Large intestine (tissue), 3 donors: ENCODE results near the gene PPP4R2. TPM values are rescaled to one million over a fixed set of nuclear protein-coding genes. Genes with fewer than 3 reads are reported as not detected.
"Not testable (repeated sequence)": the region's sequence is repeated elsewhere in the genome, so short reads cannot be mapped to it uniquely, and the experiment has no call there.

ENCODE experiments used
- DNase-seq, 2 donors: peaks; one replicate each; pipeline versions ENCODE4 v3.0.0 to v3.0.0-alpha.2; 2013
- H3K27ac ChIP-seq: one replicate; pipeline ENCODE4 v1.5.1; 2013; ENCODE audit warnings: low read length
- H3K27me3 ChIP-seq: 2 replicates; pipeline ENCODE4 v1.6.1; 2013; ENCODE audit warnings: low read length; ENCODE audit not compliant: control insufficient read depth, insufficient read depth
- H3K36me3 ChIP-seq: 2 replicates; pipeline ENCODE4 v1.6.1; 2013; ENCODE audit warnings: low read length; ENCODE audit not compliant: control insufficient read depth, insufficient read depth
- H3K4me1 ChIP-seq: one replicate; pipeline ENCODE4 v1.6.1; 2013; ENCODE audit warnings: low read length; ENCODE audit not compliant: control insufficient read depth, insufficient read depth
- H3K4me3 ChIP-seq: one replicate; pipeline ENCODE4 v1.5.1; 2013; ENCODE audit warnings: low read length
- H3K9me3 ChIP-seq: one replicate; pipeline ENCODE4 v1.6.1; 2013; ENCODE audit warnings: mild to moderate bottlenecking, low read depth, low read length, moderate library complexity; ENCODE audit not compliant: control insufficient read depth
- WGBS: methylation state at CpG from one replicate; pipeline ENCODE4 v1.1.5; 2013; ENCODE audit warnings: low lambda C conversion rate; ENCODE audit not compliant: insufficient coverage; 5-methylcytosine and 5-hydroxymethylcytosine counted together
- polyA plus RNA-seq: library from polyadenylated mRNA; unstranded; fragments of 120-200 nt; gene quantifications from one replicate; pipeline ENCODE4 v1.2.1, GENCODE V29; 2013

The PPP4R2 gene
- polyA plus RNA-seq, 1 donor: 69.6 TPM

DNA sequence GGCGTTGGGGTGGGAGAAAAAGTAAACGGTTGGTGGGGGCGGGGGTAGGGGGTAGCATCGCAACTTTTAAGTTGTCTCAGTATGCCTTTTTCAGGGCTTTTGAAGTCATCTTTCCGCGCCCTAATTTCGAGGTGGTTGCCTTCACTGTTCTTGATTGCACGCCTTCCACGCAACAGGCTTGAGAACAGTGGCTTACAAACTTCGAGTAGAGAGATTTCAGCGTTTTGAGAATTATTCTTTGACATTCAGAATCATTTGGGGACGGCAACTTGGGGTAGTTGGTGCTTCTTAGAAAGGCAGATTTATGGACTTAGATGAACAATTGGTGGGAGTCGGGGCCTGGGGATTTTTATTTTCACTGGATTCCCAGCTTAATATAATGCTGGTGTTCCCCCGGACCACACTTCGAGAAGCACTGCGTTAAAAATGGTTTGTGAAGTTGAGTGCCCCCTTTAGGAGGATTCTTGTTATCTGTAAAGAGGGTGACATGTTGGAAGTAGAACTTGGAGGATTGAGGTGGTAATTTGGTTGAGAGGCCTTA lies 880 bp downstream of the PPP4R2 start:
- Histone ChIP-seq H3K27ac (peak overlapping the region; percentile 94), H3K4me3 (peak overlapping the region; percentile 91), H3K9me3 (no peaks in the 10 kb centered on the region), H3K36me3 (peaks cover 20% of the 10 kb centered on the region), H3K27me3 (no peaks in the 10 kb centered on the region), H3K4me1 (peaks cover 14% of the 10 kb centered on the region)
- no CpG with 5 or more reads among the region's 16 CpGs for WGBS
- peak; percentile 38 to 71 for DNase-seq

DNA sequence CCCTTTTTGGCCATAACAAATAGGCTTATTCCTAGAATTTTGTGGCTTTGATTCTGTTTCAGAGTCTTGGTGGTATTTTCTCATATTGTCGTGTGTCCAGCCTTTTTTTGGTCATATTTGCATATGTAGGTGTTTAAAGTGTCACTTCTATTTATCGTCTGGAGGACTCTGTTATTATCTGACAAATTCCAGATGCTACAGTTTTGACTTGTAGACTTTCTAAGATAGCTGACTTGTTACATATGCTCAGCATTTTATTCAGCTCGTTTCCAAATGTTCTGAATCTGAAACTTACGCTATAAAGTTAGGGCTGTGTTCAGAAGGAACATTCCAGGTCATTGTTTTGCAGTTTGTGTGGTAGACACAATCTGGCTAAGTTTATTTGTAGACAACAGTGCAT lies 1.9 kb downstream of the PPP4R2 start:
- Histone ChIP-seq H3K27ac (no peak overlapping the region), H3K4me1 (peaks cover 14% of the 10 kb centered on the region), H3K9me3 (no peaks in the 10 kb centered on the region), H3K4me3 (peak overlapping the region; percentile 91), H3K36me3 (peaks cover 25% of the 10 kb centered on the region), H3K27me3 (no peaks in the 10 kb centered on the region)
- WGBS: 0% methylated on average over 3 of the region's 4 CpGs
- no peak for DNase-seq

DNA sequence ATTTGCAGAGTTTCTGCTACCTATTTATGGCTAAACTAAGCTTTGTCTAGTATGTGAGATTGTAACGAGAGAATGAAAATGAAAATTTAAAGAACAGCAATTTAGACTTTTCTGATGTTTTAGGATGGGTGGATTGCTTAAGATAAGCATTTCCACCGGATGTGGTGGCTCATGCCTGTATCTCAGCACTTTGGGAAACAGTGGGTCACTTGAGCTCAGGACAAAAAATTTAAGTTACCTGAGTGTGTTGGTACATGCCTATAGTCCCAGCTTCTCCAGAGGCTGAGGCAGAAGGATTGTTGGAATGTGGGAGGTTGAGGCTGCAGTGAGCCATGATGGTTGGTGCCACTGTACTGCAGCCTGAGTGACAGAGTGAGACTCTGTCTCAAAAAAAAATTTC lies 3.3 kb downstream of the PPP4R2 start:
- H3K4me1 ChIP-seq: peaks cover 14% of the 10 kb centered on the region

DNA sequence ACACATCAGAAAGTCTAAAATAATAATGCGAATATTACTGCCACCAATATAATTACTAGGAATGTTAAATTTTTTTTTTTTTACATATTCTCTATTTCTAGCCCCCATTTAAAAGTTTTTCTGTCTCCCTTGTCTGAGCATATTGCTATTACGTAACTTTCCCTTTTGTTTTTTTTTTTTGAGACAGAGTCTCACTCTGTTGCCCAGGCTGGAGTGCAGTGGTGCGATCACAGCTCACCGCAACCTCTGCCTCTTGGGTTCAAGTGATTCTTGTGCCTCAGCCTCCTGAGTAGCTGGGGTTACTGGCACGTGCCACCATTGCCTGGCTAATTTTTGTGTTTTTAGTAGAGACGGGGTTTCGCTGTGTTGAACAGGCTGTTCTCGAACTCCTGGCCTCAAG lies 6.4 kb downstream of the PPP4R2 start:
- 95% methylated on average over 2 of the region's 8 CpGs for WGBS
- not testable (repeated sequence) for H3K4me1 ChIP-seq, H3K9me3 ChIP-seq, H3K27me3 ChIP-seq, DNase-seq, H3K4me3 ChIP-seq, H3K27ac ChIP-seq
- H3K36me3 ChIP-seq: peaks cover 48% of the 10 kb centered on the region

More for the DNA sequence above, 3.3 kb downstream of the PPP4R2 start:
- no peaks in the 10 kb centered on the region for H3K9me3 ChIP-seq
- peak overlapping the region; percentile 10 for H3K4me3 ChIP-seq
- no peak for DNase-seq
- WGBS: no CpG with 5 or more reads among the region's 2 CpGs
- no peaks in the 10 kb centered on the region for H3K27me3 ChIP-seq
- H3K27ac ChIP-seq: no peak overlapping the region
- peaks cover 32% of the 10 kb centered on the region for H3K36me3 ChIP-seq

DNA sequence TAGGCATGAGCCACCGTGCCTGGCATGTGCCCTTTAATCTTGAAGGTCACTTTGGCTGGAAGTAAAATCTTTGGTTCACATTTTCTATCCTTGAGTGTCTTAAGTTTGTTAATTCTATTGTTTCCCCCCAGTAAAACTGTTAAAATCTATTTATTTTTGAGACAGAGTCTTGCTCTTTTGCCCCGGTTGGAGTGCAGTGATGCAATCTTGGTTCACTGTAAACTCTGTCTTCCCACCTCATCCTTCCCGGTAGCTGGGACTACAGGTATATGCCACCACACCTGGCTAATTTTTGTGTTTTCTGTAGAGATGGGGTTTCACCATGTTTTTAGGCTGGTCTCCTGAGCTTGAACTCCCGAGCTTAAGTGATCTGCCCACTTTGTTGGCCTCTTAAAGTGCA lies 7.7 kb downstream of the PPP4R2 start:
- H3K36me3 ChIP-seq: peaks cover 45% of the 10 kb centered on the region
- no peak for DNase-seq
- WGBS: no CpG with 5 or more reads among the region's 4 CpGs
- no peak overlapping the region for H3K27ac ChIP-seq
- H3K27me3 ChIP-seq: no peaks in the 10 kb centered on the region
- H3K4me3 ChIP-seq: no peak overlapping the region
- peaks cover 13% of the 10 kb centered on the region for H3K4me1 ChIP-seq
- H3K9me3 ChIP-seq: no peaks in the 10 kb centered on the region

DNA sequence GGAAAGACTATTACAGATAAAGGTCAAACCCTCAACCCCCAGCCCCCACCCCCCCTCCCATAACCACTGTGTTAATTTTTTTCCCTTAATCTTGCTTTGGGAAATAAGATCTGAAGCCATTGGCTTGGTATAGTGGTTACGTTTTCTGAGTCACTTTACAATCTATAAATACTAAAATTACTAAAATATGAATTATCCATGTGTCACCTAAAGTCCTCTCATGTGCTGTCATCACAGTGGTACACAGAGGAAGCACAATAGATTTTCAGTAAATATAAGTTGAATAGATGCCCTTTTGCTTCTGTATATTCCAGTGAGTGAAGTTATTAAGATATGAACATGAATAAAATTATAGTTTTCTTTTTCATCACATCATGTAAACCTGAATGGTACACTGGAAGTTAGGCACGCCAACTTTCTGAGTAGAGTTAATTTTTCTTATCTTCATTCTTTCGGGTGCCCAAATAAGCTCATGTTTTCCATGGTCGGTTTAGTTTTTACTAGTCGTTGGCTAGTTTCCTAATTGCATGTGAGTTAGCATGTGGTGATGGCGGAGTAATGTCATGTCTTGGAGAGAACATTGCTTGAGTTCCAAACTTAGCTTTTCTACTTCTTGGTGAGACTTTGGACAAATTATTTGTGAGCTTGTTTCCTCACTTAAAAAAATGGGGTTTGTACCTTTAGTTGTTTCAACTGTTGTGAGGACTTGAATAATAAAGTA lies 11.5 kb downstream of the PPP4R2 start:
- H3K27me3 ChIP-seq: no peaks in the 10 kb centered on the region
- no peak for DNase-seq
- 100% methylated on average over 1 of the region's 6 CpGs for WGBS
- no peak overlapping the region for H3K4me3 ChIP-seq
- no peaks in the 10 kb centered on the region for H3K9me3 ChIP-seq
- peaks cover 3% of the 10 kb centered on the region for H3K4me1 ChIP-seq
- H3K27ac ChIP-seq: no peak overlapping the region
- H3K36me3 ChIP-seq: peaks cover 34% of the 10 kb centered on the region

DNA sequence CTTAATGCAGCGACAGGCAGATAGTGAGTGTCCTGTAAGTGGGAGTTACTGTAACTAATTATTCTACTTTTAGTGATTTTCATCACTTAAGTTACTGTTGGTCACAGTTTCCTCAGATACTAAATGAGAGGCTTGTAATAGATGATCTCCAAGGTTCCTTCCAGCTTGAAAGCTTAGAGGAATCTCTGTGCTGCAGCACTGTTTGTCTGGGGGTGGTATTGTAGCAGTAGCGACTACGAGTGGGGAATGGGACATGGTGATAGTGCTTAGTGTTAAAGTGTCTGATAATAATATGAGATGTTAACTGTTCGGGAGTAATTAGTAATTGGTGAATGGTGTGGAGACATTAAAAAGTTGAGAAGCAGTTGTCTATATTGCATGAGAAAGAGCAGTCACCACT lies 12.4 kb downstream of the PPP4R2 start:
- H3K36me3 ChIP-seq: peaks cover 29% of the 10 kb centered on the region
- peaks cover 3% of the 10 kb centered on the region for H3K4me1 ChIP-seq
- WGBS: 28% methylated on average over 2 of the region's 4 CpGs
- no peaks in the 10 kb centered on the region for H3K27me3 ChIP-seq
- no peak for DNase-seq
- H3K9me3 ChIP-seq: no peaks in the 10 kb centered on the region
- H3K27ac ChIP-seq: no peak overlapping the region
- H3K4me3 ChIP-seq: no peak overlapping the region

DNA sequence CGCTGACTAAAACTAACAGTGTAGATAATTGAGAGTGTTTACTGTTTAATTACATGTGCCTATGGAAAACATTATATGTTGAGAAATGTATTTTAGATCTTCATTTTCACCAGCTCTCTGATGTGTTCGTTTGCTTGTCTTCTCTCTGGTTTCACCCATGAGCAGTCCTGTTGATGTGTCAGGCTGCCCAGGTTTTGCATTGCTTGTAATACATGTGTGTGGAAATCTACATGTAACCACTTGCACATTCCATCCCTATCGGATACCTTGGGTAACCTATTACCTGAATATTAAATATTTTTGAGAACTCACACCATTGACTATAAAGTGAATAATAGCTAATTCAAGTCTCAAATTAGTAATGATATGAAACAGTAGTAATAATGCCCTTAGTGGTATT lies 13.1 kb downstream of the PPP4R2 start:
- peaks cover 25% of the 10 kb centered on the region for H3K36me3 ChIP-seq
- no peaks in the 10 kb centered on the region for H3K9me3 ChIP-seq
- no peak overlapping the region for H3K27ac ChIP-seq
- no peaks in the 10 kb centered on the region for H3K27me3 ChIP-seq
- H3K4me3 ChIP-seq: no peak overlapping the region
- peaks cover 3% of the 10 kb centered on the region for H3K4me1 ChIP-seq
- 83% methylated on average over 1 of the region's 3 CpGs for WGBS
- DNase-seq: no peak

DNA sequence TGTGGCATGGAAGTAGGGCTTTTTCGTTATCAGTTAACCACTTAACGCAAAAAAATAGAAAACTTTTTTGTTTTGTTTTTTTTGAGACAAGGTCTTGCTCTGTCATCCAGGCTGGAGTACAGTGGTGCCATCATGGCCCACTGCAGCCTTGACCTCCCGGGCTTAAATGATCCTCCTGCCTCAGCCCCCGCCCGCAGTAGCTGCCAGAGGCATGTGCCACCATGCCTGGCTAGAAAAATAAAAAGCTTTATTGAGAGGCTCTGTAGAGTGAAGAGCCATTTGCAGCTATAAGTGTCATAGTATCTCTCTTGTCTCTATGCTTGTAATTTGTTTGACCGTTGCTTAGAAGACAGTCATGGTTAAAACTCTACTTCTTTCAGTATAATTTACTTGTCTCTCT lies 13.5 kb downstream of the PPP4R2 start:
- Histone ChIP-seq H3K9me3 (no peaks in the 10 kb centered on the region), H3K4me1 (peaks cover 3% of the 10 kb centered on the region), H3K36me3 (peaks cover 28% of the 10 kb centered on the region), H3K27ac (no peak overlapping the region), H3K27me3 (no peaks in the 10 kb centered on the region), H3K4me3 (no peak overlapping the region)
- WGBS: 88% methylated on average over 3 of the region's 6 CpGs
- DNase-seq: no peak

DNA sequence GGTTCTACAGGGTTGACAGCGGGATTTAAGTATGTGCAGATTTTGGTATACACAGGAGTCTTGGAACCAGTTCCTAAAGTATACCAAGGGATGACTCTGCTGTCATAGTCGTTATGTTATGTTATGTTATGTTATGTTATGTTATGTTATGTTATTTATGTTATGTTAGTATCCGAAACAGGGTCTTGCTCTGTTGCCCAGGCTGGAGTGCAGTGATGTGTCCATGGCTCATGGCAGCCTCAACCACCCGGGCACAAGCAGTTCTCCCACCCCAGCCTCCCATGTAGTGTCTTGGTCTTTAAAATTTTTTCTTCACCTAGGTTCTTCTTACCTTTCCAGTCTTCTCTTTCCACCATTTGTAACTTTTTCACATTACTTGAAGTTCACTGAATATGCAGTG lies 21.7 kb downstream of the PPP4R2 start:
- WGBS: no CpG with 5 or more reads among the region's 4 CpGs
- no peak overlapping the region for H3K4me3 ChIP-seq
- DNase-seq: no peak
- H3K4me1 ChIP-seq: no peaks in the 10 kb centered on the region
- H3K27ac ChIP-seq: no peak overlapping the region
- H3K27me3 ChIP-seq: no peaks in the 10 kb centered on the region
- no peaks in the 10 kb centered on the region for H3K9me3 ChIP-seq
- peaks cover 19% of the 10 kb centered on the region for H3K36me3 ChIP-seq
